Gastroesophageal sphincter (tissue), 4 donors: ENCODE results near the gene NAPEPLD. TPM values are rescaled to one million over a fixed set of nuclear protein-coding genes. Genes with fewer than 3 reads are reported as not detected.

Source experiments
- ATAC-seq: fragments of 150-250 bp; one replicate; pipeline ENCODE4 v1.9.1; 2016; ENCODE audit warnings: mild to moderate bottlenecking, moderate library complexity
- H3K27ac ChIP-seq, 4 donors: fragments of 200-600 bp; sonication (generic) in 3 of 4; 1 replicate in 3 of 4; 2 replicates in 1 of 4; pipeline ENCODE4 v1.5.1; 2016 to 2019
- H3K27me3 ChIP-seq: fragments of 200-600 bp; sonication (generic); one replicate; pipeline ENCODE4 v1.5.1; 2019
- H3K36me3 ChIP-seq, 2 donors: fragments of 200-600 bp; sonication (generic); one replicate each; pipeline ENCODE4 v1.5.1; 2019; ENCODE audit warnings: control low read depth in 1 of 2
- H3K4me1 ChIP-seq, 3 donors: fragments of 200-600 bp; sonication (generic); 1 replicate in 2 of 3; 2 replicates in 1 of 3; pipeline ENCODE4 v1.5.1; 2016 to 2019; ENCODE audit warnings: control low read depth in 2 of 3
- H3K4me3 ChIP-seq, 2 donors: fragments of 200-600 bp; sonication (generic); one replicate each; pipeline ENCODE4 v1.5.1; 2019; ENCODE audit warnings: mild to moderate bottlenecking in 1 of 2, moderate library complexity in 1 of 2
- H3K9me3 ChIP-seq, 3 donors: fragments of 200-600 bp; sonication (generic); one replicate each; pipeline ENCODE4 v1.5.1; 2017 to 2019; ENCODE audit warnings: control low read depth in 2 of 3
- CTCF ChIP-seq, 4 experiments: fragments of 200-600 bp in 2 of 4; fragments of 450-650 bp in 2 of 4; sonication (generic) in 1 of 4; IDR thresholded peaks; one replicate each; pipeline ENCODE4 v1.5.1; 2017 to 2019; ENCODE audit warnings: antibody characterized with exemption in 4 of 4, mild to moderate bottlenecking in 2 of 4, moderate library complexity in 2 of 4
- EP300 ChIP-seq: sonication (generic); formaldehyde crosslinking; IDR thresholded peaks from one replicate; pipeline ENCODE4 v1.6.1; 2017; ENCODE audit warnings: antibody characterized with exemption, mild to moderate bottlenecking
- POLR2A ChIP-seq, 2 donors: fragments of 450-650 bp; IDR thresholded peaks; one replicate each; pipeline ENCODE4 v1.6.1; 2017; ENCODE audit warnings: antibody characterized with exemption in 2 of 2, mild to moderate bottlenecking in 2 of 2, moderate library complexity in 1 of 2
- POLR2AphosphoS5 ChIP-seq: sonication (generic); formaldehyde crosslinking; IDR thresholded peaks from one replicate; pipeline ENCODE4 v1.6.1; 2017; ENCODE audit warnings: antibody characterized with exemption
- WGBS, 2 donors: methylation state at CpG; one replicate each; pipeline ENCODE4 v1.1.5; 2018; ENCODE audit warnings: low coverage in 1 of 2; 5-methylcytosine and 5-hydroxymethylcytosine counted together
- total RNA-seq, 4 donors: library from RNA; depleted of rRNA; stranded (reverse); fragments of >200 nt; gene quantifications; one replicate each; pipeline ENCODE4 v1.1.0, GENCODE V29; 2016

Gene NAPEPLD
- total RNA-seq, 4 donors from 2014 or later, result 7.1 to 19.1 (median 7.3) TPM

GRCh38 chr7:103130901-103131624, 17.8 kb downstream of the NAPEPLD start:
- peaks cover 0 to 24% of the 10 kb centered on the region in 2 donors for H3K36me3 ChIP-seq
- no peak overlapping the region for H3K27ac ChIP-seq
- no peaks in the 10 kb centered on the region for H3K9me3 ChIP-seq
- H3K27me3 ChIP-seq, result no peaks in the 10 kb centered on the region
- H3K4me1 ChIP-seq, result peaks cover 0 to 26% (median 0%) of the 10 kb centered on the region in 3 donors
- no peak overlapping the region for H3K4me3 ChIP-seq
- ATAC-seq, result no peak
- TF ChIP-seq EP300 (no peak), POLR2A (IDR thresholded peaks at IDR 0.05) (no peak), POLR2AphosphoS5 (no peak), CTCF (IDR thresholded peaks at IDR 0.05) (no peak)
- WGBS, 2 donors, result 78 to 85% methylated on average over 9 of the region's 9 CpGs

- Histone ChIP-seq H3K9me3 (no peaks in the 10 kb centered on the region), H3K27ac (no peak overlapping the region), H3K4me3 (no peak overlapping the region), H3K4me1 (peaks cover 0 to 18% (median 0%) of the 10 kb centered on the region in 3 donors), H3K36me3 (peaks cover 0 to 26% of the 10 kb centered on the region in 2 donors), H3K27me3 (no peaks in the 10 kb centered on the region)
- 51 to 56% methylated on average over 5 to 6 of the region's 6 CpGs for WGBS, 2 donors
- ATAC-seq, result no peak
- TF ChIP-seq CTCF (IDR thresholded peaks at IDR 0.05) (no peak), POLR2A (IDR thresholded peaks at IDR 0.05) (no peak), POLR2AphosphoS5 (no peak), EP300 (no peak)
These were observed 19.0 kb downstream of the NAPEPLD start for GRCh38 chr7:103129702-103130549.

GRCh38 chr7:103127006-103127405, 21.9 kb downstream of the NAPEPLD start:
- peaks cover 0 to 45% of the 10 kb centered on the region in 2 donors for H3K36me3 ChIP-seq
- no peak for ATAC-seq
- TF ChIP-seq EP300 (no peak), CTCF (IDR thresholded peaks at IDR 0.05) (no peak), POLR2AphosphoS5 (no peak), POLR2A (IDR thresholded peaks at IDR 0.05) (no peak)
- no peaks in the 10 kb centered on the region for H3K27me3 ChIP-seq
- WGBS, 2 donors, result 67 to 86% methylated on average over 1 to 2 of the region's 2 CpGs
- peaks cover 0 to 13% (median 0%) of the 10 kb centered on the region in 3 donors for H3K4me1 ChIP-seq
- no peaks in the 10 kb centered on the region for H3K9me3 ChIP-seq
- H3K4me3 ChIP-seq, result no peak overlapping the region
- no peak overlapping the region for H3K27ac ChIP-seq

GRCh38 chr7:103124429-103124979, 24.4 kb downstream of the NAPEPLD start:
- H3K27ac ChIP-seq, result no peak overlapping the region
- no peaks in the 10 kb centered on the region for H3K27me3 ChIP-seq
- peaks cover 0 to 11% (median 0%) of the 10 kb centered on the region in 3 donors for H3K4me1 ChIP-seq
- peaks cover 0 to 60% of the 10 kb centered on the region in 2 donors for H3K36me3 ChIP-seq
- WGBS, 2 donors, result 81 to 83% methylated on average over 6 of the region's 6 CpGs
- no peaks in the 10 kb centered on the region for H3K9me3 ChIP-seq
- no peak for TF ChIP-seq EP300
- no peak for TF ChIP-seq POLR2AphosphoS5
- TF ChIP-seq CTCF (IDR thresholded peaks at IDR 0.05), result no peak
- TF ChIP-seq POLR2A (IDR thresholded peaks at IDR 0.05), result no peak
- no peak for ATAC-seq
- H3K4me3 ChIP-seq, result no peak overlapping the region
